Central memory CD8-positive, alpha-beta T cell (primary cell): Measurements from ENCODE around the gene RPS3.
"Not testable (repeated sequence)": the region's sequence is repeated elsewhere in the genome, so short reads cannot be mapped to it uniquely, and the experiment has no call there.

Experiments
- ATAC-seq: fragments of 150-1000 bp; cut with Tn5 transposase; replicated peaks from 2 replicates; pipeline ENCODE4 v1.10.0; 2022; ENCODE audit warnings: mild to moderate bottlenecking, moderate FRiP score, moderate number of reproducible peaks; ENCODE audit not compliant: poor library complexity, severe bottlenecking; ENCODE audit errors: extremely low read depth
- DNase-seq, 2 donors: peaks; one replicate each; pipeline ENCODE4 v3.0.0; 2021; ENCODE audit warnings: low spot score in 2 of 2
- H3K27ac Mint-ChIP-seq: one replicate; pipeline ENCODE4 v1.8.0; 2022; ENCODE audit warnings: low read depth, mild to moderate bottlenecking, moderate library complexity, mixed read lengths
- H3K27me3 Mint-ChIP-seq: one replicate; pipeline ENCODE4 v1.8.0; 2022; ENCODE audit warnings: mixed read lengths
- H3K36me3 Mint-ChIP-seq: one replicate; pipeline ENCODE4 v1.8.0; 2022; ENCODE audit warnings: mild to moderate bottlenecking, moderate library complexity, mixed read lengths; ENCODE audit not compliant: insufficient read depth
- H3K4me1 Mint-ChIP-seq: one replicate; pipeline ENCODE4 v1.8.0; 2022; ENCODE audit warnings: mixed read lengths
- H3K4me3 Mint-ChIP-seq: one replicate; pipeline ENCODE4 v1.8.0; 2022; ENCODE audit warnings: mild to moderate bottlenecking, moderate library complexity, mixed read lengths
- H3K9me3 Mint-ChIP-seq: one replicate; pipeline ENCODE4 v1.8.0; 2022; ENCODE audit warnings: mixed read lengths

The RPS3 gene

DNA sequence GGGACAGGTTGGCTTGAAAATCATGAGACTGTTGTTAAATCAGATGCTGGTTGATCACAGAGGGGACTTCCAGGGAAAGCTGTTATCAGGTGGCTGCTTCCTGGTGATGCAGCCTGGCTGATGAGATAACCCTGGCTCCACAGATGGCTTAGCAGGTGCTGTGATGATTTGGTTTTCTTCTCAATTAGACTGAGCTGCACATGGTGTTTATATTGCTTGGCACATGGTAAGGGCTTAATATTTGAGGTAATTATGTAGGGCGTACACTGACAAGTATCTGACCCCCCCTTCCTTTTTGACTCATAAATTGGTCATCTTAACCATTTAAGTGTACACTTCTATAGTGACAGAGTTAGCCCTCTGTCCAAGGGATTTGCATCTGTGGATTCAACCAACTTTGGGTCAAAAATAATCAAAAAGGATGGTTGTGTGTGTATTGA lies 7.0 kb downstream of the RPS3 start:
- H3K9me3 Mint-ChIP-seq = no peaks in the 10 kb centered on the region
- no peaks in the 10 kb centered on the region for H3K27me3 Mint-ChIP-seq
- peaks cover 46% of the 10 kb centered on the region for H3K4me1 Mint-ChIP-seq
- H3K36me3 Mint-ChIP-seq = peaks cover 66% of the 10 kb centered on the region
- ATAC-seq = no peak
- H3K4me3 Mint-ChIP-seq = no peak overlapping the region
- H3K27ac Mint-ChIP-seq = no peak overlapping the region
- DNase-seq = no peak

DNA sequence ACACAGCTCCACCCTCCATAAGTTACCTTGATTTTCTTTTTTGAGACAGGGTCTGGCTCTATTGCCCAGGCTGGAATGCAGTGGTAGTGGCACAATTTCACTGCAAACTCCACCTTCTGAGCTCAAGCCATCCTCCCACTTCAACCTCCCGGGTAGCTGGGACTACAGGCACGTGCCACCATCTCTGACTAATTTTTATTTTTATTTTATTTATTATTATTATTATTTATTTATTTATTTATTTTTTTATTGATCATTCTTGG lies 9.6 kb downstream of the RPS3 start:
- Mint-ChIP-seq H3K36me3 (peaks cover 49% of the 10 kb centered on the region), H3K27me3 (no peaks in the 10 kb centered on the region), H3K4me1 (peaks cover 26% of the 10 kb centered on the region), H3K9me3 (no peaks in the 10 kb centered on the region), H3K27ac (no peak overlapping the region), H3K4me3 (no peak overlapping the region)
- DNase-seq = no peak
- ATAC-seq = no peak

DNA sequence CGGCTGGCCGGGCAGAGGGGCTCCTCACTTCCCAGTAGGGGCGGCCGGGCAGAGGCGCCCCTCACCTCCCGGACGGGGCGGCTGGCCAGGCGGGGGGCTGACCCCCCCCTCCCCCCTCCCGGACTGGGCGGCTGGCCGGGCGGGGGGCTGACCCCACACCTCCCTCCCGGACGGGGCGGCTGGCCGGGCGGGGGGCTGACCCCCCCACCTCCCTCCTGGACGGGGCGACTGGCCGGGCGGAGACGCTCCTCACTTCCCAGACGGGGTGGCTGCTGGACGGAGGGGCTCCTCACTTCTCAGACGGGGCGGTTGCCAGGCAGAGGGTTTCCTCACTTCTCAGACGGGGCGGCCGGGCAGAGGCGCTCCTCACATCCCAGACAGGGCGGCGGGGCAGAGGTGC lies 10.7 kb downstream of the RPS3 start:
- not testable (repeated sequence) for H3K27ac Mint-ChIP-seq, DNase-seq, ATAC-seq, H3K27me3 Mint-ChIP-seq, H3K4me3 Mint-ChIP-seq, H3K9me3 Mint-ChIP-seq
- Mint-ChIP-seq H3K4me1 (peaks cover 15% of the 10 kb centered on the region), H3K36me3 (peaks cover 45% of the 10 kb centered on the region)

DNA sequence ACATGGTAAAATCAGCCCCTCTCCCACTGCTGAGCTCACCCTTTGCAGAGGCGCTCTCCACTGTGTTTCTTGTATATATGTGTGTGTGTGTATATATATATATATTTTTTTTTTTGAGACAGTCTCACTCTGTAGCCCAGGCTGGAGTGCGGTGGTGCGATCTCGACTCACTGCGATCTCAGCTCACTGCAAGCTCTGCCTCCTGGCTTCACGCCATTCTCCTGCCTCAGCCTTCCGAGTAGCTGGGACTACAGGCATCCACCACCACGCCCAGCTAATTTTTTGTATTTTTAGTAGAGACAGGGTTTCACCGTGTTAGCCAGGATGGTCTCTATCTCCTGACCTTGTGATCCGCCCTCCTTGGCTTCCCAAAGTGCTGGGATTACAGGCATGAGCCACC lies 13.8 kb downstream of the RPS3 start:
- H3K9me3 Mint-ChIP-seq, H3K4me3 Mint-ChIP-seq, DNase-seq, ATAC-seq, H3K4me1 Mint-ChIP-seq, H3K27me3 Mint-ChIP-seq, H3K27ac Mint-ChIP-seq: not testable (repeated sequence)
- peaks cover 22% of the 10 kb centered on the region for H3K36me3 Mint-ChIP-seq

DNA sequence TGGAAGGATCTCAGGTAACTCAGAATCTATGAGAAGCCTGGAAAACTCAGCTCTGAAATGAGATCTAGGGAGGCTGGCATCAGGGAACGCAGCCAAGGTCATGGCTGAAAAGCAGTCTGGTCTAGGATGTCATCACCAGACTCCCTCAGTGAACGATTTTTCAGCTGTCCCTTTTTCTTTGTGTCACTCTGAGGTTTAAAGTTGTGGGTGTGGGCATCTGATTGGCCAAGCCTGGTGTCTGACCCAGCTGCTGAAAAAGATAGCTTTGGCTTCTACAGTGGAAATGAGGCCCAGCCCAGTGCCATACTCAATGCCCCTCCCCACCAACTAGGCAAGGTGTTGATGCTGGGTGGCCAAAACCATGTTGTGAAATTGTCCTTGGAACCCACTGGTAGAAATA lies 14.5 kb downstream of the RPS3 start:
- DNase-seq (no peak), ATAC-seq (no peak)
- H3K27ac Mint-ChIP-seq = no peak overlapping the region
- H3K4me1 Mint-ChIP-seq = peaks cover 6% of the 10 kb centered on the region
- no peaks in the 10 kb centered on the region for H3K27me3 Mint-ChIP-seq
- no peak overlapping the region for H3K4me3 Mint-ChIP-seq
- H3K36me3 Mint-ChIP-seq = peaks cover 19% of the 10 kb centered on the region
- H3K9me3 Mint-ChIP-seq = no peaks in the 10 kb centered on the region

DNA sequence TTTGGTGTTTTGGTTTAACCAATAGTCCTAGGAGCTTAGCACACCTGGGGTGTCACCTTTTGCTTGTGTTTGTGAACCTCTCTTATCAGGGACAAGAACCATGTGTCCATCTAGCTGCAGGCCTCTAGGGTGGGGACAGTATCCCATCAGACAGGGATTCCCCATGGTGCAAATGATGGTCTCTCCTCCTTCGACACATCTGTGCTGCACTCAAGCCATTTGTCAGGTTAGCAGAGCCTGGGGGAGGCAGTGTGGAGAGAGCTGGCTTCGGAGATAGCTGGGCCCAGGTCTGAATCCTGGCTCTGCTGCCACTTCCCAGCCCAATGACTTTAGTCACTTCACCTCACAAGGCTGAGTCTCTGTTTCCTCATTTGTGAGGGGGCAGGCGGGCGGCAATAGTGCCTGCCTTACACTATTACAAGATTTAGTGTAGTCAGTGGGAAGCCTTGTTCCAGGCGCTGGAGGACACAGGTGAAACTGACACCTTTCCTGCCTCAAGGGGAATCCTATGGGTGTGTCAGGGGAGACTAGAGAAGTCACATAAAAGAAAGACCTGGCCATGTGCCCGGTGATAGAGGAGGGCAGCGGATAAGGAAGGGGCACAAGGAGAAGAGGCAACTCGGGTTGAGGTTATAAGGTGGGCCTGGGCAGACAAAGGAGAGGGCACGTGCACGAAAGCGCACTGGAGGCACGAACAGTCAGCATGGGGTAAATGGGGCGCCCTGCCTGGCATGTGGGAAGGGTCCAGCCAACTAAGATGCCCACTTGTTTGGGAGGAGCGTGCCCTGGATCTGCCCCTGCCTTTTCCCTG lies 21.1 kb downstream of the RPS3 start:
- no peak for ATAC-seq
- Mint-ChIP-seq H3K4me1 (no peaks in the 10 kb centered on the region), H3K4me3 (no peak overlapping the region), H3K27ac (no peak overlapping the region), H3K36me3 (peaks cover 7% of the 10 kb centered on the region), H3K9me3 (no peaks in the 10 kb centered on the region), H3K27me3 (no peaks in the 10 kb centered on the region)
- DNase-seq = no peak

DNA sequence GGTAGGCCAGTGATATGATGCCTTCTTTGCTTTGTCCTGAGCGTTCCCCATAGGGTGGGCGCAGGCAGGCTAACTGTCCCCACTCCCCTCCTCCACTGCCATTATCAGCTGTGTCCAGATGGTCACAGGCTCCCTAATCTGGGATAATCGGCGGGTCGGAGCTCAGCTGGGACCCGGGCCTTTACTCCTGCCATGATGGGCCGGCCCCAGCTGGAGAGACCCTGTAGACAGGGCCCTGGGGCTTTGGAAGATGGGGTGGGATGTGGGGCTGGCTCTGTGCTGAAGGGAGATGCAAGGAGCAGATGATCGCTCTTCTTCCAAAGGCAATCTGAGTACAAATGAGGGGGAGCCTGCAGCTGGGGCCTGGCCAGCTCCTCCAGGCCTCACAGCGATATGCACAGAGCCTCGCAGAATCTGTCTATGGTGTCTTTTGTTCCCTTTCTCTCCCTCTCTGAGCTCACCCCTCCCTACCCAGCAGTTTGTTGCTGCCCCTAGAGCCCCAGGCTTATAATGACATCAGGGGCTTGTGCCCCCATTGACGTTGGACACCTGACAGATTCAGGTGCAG lies 21.8 kb downstream of the RPS3 start:
- no peak for DNase-seq
- Mint-ChIP-seq H3K4me3 (no peak overlapping the region), H3K27me3 (no peaks in the 10 kb centered on the region), H3K36me3 (peaks cover 7% of the 10 kb centered on the region), H3K4me1 (no peaks in the 10 kb centered on the region), H3K27ac (no peak overlapping the region), H3K9me3 (no peaks in the 10 kb centered on the region)
- no peak for ATAC-seq

DNA sequence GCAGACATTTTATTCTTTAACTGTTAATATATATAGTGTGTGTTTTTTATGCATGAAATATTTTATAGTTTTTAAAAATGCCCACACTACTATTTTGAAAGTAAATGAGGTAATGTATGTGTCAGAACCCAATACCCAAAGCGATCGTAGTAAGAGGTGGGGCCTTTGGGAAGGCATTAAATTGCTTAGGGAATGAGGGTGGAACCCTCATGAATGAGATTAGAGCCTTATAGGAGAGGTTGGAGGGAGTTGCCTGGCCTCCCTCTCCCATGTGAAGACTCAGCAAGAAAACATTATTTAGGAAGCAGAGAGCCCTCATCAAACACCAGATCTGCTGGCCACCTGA lies 22.6 kb downstream of the RPS3 start:
- Mint-ChIP-seq H3K9me3 (no peaks in the 10 kb centered on the region), H3K27ac (no peak overlapping the region), H3K4me1 (no peaks in the 10 kb centered on the region), H3K27me3 (no peaks in the 10 kb centered on the region), H3K36me3 (peaks cover 6% of the 10 kb centered on the region), H3K4me3 (no peak overlapping the region)
- DNase-seq (no peak), ATAC-seq (no peak)

DNA sequence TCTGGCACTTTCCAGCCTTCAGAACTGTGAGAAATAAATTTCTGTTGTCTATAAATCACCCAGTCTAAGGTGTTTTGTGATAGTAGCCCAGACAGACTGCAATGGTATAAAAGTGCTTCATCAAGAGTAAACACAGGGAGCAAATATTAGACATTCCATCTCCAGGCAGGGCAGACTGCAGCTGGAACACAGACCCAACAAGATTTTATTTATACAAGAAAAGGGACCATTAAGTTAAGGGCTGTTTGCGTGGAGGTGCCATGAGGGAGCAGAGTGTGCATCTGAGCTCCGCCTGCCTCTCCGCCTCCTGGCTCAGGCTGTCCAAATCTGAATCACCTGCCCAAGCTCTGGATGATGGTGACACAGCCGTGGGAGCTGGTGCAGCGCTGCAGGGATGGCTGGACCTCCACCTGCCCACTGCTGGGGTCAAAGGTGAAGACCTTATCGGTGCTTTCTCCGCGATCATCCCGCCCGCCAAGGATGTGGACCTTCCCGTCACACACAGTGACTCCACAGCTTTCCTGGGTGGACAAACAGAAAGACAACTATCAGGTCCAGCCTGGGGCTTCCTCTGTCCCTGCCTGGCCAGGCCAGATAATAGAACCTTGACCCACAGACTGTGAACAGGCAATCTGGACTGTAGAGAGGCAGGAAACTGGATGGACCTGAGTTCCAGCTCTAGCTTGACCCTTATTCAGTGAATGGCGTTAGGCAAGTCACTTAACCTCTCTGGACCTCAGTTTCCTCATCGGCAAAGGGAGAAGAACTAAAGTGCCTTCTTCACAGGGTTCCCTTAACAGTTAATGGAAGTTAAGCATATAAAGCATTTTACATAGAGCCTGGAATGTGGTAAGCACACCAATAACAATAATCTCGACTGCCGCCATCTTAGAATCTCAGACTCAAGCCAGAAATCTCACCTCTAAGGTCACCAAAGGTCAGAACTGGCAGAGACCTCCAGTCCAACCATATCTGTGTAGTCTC lies 23.2 kb downstream of the RPS3 start:
- Mint-ChIP-seq H3K4me3 (no peak overlapping the region), H3K27ac (no peak overlapping the region), H3K27me3 (no peaks in the 10 kb centered on the region), H3K36me3 (peaks cover 5% of the 10 kb centered on the region), H3K4me1 (no peaks in the 10 kb centered on the region), H3K9me3 (no peaks in the 10 kb centered on the region)
- DNase-seq (no peak), ATAC-seq (no peak)

DNA sequence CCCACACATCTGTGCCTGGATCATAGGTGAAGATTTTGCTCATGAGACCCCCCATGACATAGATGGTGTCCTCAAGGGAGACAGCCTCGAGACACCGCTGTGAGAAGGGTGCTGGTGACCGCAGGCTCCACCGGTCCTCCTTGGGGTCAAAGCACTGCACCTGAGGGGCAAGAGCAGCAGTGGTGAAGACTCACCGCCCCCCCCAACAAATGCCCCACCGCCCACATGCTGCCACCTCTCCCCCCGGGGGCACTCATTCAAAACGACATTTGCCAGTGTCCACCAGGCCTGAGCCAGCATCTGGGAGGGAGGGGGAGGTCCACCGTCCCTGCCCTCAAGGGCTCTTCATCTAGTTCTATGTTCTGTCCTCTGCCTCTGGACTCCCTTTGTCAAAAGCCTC lies 24.4 kb downstream of the RPS3 start:
- DNase-seq (no peak), ATAC-seq (no peak)
- Mint-ChIP-seq H3K36me3 (peaks cover 9% of the 10 kb centered on the region), H3K9me3 (no peaks in the 10 kb centered on the region), H3K27ac (no peak overlapping the region), H3K27me3 (peaks cover 5% of the 10 kb centered on the region), H3K4me1 (peaks cover 11% of the 10 kb centered on the region), H3K4me3 (no peak overlapping the region)

DNA sequence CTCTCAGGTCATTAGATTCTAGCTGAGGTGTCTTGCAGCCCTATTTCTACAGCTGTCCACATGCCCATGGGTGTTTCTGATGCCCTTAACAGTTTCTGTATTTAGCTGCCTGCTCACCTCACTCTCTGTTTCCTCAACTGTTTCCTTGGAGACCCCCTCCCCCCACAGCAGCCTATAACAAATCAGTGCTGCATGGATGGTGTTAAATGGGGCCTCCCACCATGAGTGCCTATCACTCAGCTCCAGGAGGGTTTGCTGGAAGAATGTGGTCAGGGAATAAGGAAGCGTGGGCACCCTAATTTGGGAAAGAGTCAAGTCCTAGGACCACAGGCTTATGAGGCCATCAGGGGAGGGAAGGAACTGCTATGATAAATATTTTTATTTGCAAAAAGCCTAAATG lies 25.1 kb downstream of the RPS3 start:
- ATAC-seq = no peak
- Mint-ChIP-seq H3K27ac (no peak overlapping the region), H3K4me3 (no peak overlapping the region), H3K4me1 (peaks cover 18% of the 10 kb centered on the region), H3K36me3 (peaks cover 13% of the 10 kb centered on the region), H3K9me3 (no peaks in the 10 kb centered on the region), H3K27me3 (peaks cover 11% of the 10 kb centered on the region)
- no peak for DNase-seq

DNA sequence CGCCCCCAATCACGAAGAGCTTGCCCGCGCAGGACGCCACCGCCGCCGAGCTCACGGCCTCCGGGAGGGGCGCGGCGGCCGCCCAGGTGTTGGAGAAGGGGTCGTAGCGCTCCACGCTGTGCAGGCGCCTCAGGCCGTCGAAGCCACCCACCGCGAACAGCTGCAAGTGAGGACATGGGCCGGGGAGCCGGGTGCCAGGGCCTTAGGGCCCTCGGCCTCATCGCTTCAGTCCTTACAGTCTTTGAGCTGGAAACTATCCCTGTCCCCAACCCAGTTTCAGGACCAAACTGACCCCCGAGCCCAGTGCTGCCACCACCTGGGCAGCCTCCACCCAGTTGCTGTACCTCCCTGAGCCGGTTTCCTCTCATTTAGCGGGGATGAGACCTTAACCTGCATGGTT lies 26.1 kb downstream of the RPS3 start:
- H3K9me3 Mint-ChIP-seq = no peaks in the 10 kb centered on the region
- no peak overlapping the region for H3K27ac Mint-ChIP-seq
- peaks cover 15% of the 10 kb centered on the region for H3K27me3 Mint-ChIP-seq
- H3K4me1 Mint-ChIP-seq = peaks cover 21% of the 10 kb centered on the region
- ATAC-seq (no peak), DNase-seq (no peak)
- H3K4me3 Mint-ChIP-seq = no peak overlapping the region
- H3K36me3 Mint-ChIP-seq = peaks cover 14% of the 10 kb centered on the region

DNA sequence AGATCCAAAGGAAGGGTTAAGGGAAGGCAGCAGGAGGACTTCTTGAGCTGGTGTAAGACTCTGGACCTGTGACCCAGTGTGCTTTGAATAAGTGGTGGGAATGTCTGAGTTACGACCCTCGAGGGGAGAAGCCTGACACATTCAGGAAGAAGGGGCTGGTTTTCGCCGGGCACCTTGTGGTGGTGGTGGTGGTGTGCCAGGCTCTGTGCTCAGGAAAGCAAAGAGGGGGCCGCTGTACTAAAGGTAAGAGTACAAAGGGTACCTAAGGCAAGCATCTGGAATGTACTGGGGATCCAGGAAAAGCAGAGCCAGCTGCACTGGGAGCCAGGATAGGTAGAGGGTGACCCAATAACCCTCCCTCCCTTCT lies 27.4 kb downstream of the RPS3 start:
- no peak for DNase-seq
- Mint-ChIP-seq H3K9me3 (no peaks in the 10 kb centered on the region), H3K4me3 (no peak overlapping the region), H3K27ac (no peak overlapping the region), H3K27me3 (peaks cover 28% of the 10 kb centered on the region), H3K36me3 (peaks cover 14% of the 10 kb centered on the region), H3K4me1 (peaks cover 30% of the 10 kb centered on the region)
- no peak for ATAC-seq
